HG02981 (cell line): Measurements from ENCODE around the gene KLRC3.
"Not testable (repeated sequence)": the region's sequence is repeated elsewhere in the genome, so short reads cannot be mapped to it uniquely, and the experiment has no call there.

ENCODE experiments used
- ATAC-seq: cut with Tn5 transposase; IDR thresholded peaks from one replicate; pipeline ENCODE4 v1.9.1; 2021; ENCODE audit warnings: mild to moderate bottlenecking, moderate library complexity; ENCODE audit not compliant: unreplicated experiment

KLRC3 gene

DNA sequence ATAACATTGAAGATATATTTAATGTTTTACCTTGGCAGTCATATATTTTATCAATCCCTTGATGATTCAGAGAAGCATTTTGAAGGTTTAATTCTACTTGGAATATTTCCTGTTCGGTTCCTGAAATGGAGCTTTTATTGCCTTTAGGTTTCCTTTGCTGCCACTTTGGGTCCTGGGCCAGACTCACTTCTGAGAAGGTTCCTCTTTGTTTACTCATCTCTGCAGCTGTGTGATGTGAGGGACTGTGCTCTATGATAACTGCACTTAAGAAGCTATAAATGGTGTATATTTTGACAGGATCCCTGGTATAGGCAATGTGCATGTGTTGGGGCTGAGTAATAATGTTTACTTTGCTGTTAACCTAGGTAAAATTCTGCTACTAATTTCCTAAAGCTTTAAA lies at the start of gene KLRC3:
TSS of gene KLRC3 (minus strand) at position 262 of the 400 bp plus-strand sequence. CDS start at position 217, 45 bp downstream.
- ATAC-seq: not testable (repeated sequence)

DNA sequence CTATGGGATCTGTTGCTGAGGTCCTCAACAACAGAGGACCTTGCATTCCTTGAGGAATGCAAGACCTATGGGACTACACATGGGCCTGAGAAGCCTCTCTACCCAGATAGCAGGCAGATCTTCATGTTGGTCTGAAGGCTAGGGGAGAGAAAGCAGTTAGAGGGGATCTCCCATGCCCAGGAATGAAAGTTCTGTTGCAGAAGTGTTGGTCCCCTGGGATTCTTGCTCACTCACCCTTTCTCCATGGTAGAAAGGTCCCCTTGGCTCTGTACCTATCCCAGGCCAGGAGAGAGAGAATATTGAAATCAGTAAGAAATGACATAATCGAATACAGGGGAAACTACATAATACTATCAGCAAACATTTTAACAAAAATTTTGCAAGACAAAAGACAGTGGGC lies 49.3 kb upstream of the KLRC3 start:
- ATAC-seq: no peak

DNA sequence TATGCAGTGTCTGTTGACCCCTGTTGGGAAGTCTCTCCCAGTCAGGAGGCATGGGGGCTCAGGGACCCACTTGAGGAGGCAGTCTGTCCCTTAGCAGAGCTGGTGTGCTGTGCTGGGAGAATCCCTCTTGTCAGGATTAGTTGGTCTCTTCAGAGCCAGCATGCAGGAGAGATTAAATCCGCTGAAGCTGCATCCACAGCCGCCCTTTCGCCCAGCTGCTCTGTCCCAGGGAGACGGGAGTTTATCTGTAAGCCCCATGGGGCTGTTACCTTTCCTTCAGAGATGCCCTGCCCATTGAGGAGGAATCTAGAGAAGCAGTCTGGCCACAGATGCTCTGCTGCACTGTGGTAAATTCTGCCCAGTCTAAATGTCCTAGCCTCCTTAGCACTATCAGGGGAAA lies 45.9 kb upstream of the KLRC3 start:
- no peak for ATAC-seq

DNA sequence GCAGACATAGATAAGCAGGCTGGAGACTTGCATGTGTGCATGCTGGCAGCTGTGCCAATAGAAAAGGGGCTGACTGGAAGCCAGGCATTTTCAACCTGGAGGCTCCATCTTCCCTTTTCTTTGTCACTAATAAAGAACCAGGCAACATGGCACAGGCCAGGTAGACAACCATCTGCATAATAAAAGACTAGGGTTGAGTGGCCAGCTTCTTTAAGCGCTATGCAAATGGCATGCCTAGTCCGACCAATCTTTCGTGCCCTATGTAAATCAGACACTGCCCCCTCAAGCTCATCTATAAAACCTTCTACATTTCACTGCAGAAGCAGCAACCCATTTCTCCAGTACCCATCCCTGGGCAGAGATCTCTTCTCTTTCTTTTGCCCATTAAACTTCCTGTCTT lies 37.4 kb upstream of the KLRC3 start:
- ATAC-seq: no peak

DNA sequence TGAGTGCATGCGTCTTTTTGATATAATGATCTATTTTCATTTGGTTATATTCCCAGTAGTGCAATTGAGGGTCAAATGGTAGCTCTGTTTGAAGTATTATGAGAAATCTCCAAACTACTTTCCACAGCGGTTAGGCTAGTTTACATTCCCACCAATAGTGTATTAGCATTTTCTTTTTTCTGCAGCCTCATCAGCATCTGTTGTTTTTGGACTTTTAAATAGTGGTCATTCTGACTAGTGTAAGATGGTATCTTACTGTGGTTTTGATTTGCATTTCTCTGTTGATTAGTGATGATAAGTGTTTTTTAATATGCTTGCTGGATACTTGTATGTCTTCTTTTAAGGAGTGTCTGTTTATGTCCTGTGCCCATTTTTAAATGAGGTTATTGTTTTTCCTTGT lies 36.5 kb upstream of the KLRC3 start:
- ATAC-seq: no peak

- no peak for ATAC-seq
Observed at GRCh38 chr12:10455766-10456165, 35.4 kb upstream of the KLRC3 start.

DNA sequence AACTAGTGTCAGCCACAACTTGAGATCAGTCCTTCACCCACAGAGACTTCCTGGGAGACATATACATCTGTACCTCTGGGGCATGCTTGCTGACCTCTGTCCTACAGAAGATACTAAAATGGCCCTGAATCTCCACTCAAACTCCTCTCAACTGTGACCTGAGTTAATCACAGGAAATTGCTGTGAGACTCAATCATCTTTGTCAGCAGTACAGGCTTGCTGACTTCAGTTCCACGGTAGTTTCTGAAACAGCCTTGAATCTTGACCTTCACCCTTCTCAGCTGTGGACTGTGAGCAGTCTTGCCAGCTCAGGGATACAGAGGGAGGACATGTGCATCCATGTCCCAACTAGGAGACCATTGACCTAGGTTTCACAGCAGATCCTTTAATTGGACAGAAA lies 34.1 kb upstream of the KLRC3 start:
- ATAC-seq: no peak

DNA sequence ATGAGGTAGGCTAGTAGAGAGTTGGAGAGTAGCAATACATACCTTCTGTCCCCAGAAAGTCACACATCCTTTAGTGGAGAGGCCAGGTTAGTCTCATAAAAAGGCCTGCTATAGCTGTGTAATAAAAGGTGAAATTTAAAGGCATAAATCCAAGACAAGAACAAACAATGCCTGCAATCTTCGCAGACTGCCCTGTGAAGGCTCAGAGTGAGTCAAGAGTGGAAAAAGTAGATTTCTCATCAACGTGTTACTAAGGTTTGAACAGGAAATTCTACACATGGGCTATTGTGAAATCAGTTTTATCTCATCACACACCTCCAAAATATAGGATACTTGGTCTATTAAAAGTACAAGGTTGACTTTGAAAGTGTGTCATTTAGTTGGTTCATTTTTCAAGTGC lies 32.8 kb upstream of the KLRC3 start, which contains the start of gene KLRC1:
TSS of gene KLRC1 (minus strand) at position 222 of the 400 bp plus-strand sequence. CDS start 2,221 bp downstream, outside the sequence.
- no peak for ATAC-seq

- ATAC-seq: no peak
Observed at GRCh38 chr12:10448236-10448635, 27.8 kb upstream of the KLRC3 start.

GRCh38 chr12:10446052-10446451 lies 25.7 kb upstream of the KLRC3 start:
- not testable (repeated sequence) for ATAC-seq

DNA sequence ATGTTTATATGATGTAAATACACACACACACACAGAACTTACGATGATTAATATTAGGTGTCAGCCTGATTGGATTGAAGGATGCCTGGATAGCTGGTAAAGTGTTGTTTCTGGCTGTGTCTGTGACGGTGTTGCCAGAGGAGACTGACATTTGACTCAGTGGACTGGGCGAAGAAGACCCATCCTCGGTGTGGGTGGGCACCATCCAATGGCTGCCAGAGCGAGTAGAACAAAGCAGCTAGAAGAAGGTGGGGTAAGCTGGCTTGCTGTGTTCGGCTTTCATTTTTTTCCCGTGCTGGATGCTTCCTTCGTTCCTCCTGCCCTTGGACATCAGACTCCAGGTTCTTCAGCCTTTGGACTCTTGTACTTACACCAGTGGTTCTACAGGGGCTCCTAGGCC lies 20.7 kb upstream of the KLRC3 start:
- ATAC-seq: not testable (repeated sequence)

GRCh38 chr12:10439608-10440274 lies 19.3 kb upstream of the KLRC3 start:
- not testable (repeated sequence) for ATAC-seq

DNA sequence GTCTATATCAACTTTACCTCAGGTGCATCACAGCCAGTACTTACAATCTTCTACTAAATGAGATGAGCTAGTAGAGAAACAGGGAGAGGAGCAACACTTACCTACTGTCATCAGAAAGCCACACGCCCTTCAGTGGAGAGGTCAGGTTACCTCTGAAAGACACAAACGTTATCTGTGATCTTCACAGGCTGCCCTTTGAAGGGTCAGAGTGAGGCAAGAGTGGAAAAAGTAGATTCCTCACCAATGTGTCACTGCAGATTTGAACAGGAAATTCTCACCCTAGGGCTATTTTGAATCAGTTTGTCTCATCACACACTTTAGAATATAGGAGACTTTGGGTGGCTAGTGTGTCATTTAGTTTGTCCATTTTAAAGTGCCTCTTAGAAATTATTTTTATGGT lies 17.2 kb upstream of the KLRC3 start:
- not testable (repeated sequence) for ATAC-seq

DNA sequence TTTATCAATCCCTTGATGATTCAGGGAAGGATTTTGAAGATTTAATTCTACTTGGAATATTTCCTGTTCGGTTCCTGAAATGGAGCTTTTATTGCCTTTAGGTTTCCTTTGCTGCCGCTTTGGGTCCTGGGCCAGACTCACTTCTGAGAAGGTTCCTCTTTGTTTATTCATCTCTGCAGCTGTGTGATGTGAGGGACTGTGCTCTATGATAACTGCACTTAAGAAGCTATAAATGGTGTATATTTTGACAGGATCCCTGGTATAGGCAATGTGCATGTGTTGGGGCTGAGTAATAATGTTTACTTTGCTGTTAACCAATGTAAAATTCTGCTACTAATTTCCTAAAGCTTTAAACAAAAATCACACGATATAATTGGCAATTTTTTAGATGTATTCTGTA lies 15.4 kb upstream of the KLRC3 start, which contains the start of gene KLRC2:
TSS of gene KLRC2 (minus strand) at position 195 of the 400 bp plus-strand sequence. CDS start at position 171, 24 bp downstream.
- ATAC-seq: not testable (repeated sequence)

GRCh38 chr12:10430623-10431022 lies 10.2 kb upstream of the KLRC3 start:
- not testable (repeated sequence) for ATAC-seq

DNA sequence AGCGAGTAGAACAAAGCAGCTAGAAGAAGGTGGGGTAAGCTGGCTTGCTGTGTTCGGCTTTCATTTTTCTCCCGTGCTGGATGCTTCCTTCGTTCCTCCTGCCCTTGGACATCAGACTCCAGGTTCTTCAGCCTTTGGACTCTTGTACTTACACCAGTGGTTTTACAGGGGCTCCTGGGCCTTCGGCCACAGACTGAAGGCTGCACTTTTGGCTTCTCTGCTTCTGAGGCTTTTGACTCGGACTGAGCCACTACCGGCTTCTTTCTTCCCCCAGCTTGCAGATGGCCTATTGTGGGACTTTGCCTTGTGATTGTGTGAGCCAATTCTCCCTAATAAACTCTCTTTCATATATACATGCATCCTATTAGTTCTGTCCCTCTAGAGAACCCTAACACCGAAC lies 5.5 kb upstream of the KLRC3 start:
- not testable (repeated sequence) for ATAC-seq

DNA sequence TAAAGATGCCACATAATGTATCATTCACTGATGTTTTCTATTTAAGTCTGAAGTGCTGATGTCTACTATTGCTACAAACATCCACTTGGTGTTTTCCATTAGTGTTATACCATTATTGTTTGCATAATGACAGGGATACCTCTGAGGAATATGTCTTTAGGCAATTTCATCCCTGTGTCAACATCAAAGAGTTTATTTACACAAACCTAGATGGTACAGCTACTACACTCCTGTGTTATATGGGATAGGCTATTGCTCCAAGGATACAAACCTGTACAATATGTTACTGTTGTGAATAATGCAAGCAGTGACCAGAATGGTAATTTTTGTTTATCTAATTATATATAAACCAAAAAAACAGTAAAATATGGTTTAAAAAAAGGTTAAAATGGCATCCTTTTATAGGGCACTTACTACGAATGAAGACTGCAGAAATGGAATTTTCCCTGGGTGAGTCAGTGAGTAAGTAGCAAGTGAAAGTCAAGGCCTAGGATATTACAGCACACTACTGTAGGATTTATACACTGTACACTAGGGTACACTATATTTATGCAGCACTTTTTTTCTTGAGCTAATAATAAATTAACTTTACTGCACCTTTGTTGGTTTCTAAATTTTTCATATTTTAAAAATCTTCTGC lies 4.0 kb upstream of the KLRC3 start:
- not testable (repeated sequence) for ATAC-seq

- not testable (repeated sequence) for ATAC-seq
Observed at GRCh38 chr12:10422159-10422558, 1.8 kb upstream of the KLRC3 start.

GRCh38 chr12:10409392-10409791 lies 11.0 kb downstream of the KLRC3 start, which contains the start of gene KLRC4:
TSS of gene KLRC4 (minus strand) at chr12:10409757. CDS start at chr12:10409575, 182 bp downstream.
- no peak for ATAC-seq

GRCh38 chr12:10408842-10409241 lies 11.6 kb downstream of the KLRC3 start:
- ATAC-seq: no peak

DNA sequence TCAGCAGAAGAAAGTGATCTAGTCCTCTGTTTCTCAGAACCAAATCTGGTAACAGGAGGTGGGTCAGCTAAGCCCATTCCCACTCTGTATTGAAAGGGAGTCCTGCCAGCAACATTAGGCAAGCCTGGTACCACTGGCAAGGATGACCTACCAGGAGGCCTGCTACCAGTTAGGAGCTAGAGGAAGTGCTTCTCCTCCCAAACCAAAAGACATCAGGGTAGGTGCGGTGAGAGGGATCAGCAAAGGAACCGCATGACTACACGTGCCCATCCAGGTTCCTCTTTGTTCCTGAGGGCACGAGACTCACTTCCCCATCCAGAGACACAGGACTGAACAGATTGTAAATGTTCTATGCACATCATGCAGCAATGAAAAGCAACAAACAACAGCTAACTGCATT lies 13.7 kb downstream of the KLRC3 start:
- ATAC-seq: no peak

GRCh38 chr12:10405294-10405693 lies 15.1 kb downstream of the KLRC3 start:
- ATAC-seq: no peak
